ENCODE measurements around the gene C10orf90. TPM values are rescaled to one million over a fixed set of nuclear protein-coding genes. Genes with fewer than 3 reads are reported as not detected.

The C10orf90 gene
- total RNA-seq, 1 experiment from 2014 or later = not detected

DNA sequence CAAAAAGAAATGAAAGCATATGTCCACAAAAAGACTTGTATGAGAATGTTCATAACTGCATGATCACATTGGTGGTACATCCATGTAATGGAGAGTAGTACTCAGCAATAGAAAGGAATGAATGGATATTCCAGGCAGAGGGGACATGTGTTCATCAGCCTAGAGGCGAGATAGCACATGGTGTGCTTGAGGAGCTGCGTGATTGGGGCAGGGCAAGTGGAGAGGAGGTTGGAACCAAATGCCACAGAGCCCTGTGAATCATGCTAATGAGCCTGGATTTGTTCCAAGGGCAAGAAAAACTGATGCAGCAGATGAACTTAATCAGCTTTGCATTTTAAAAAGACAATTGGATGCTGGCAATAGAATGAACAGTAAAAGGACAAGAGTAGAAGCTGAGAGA, 73.3 kb downstream of the C10orf90 start:
- H3K4me2 ChIP-seq (ENCODE audit: insufficient read depth, insufficient read length, low read length) = no peak overlapping the region
- H4K20me1 ChIP-seq (ENCODE audit: control insufficient read depth, insufficient read depth, insufficient read length) = no peaks in the 10 kb centered on the region
- H3K14ac ChIP-seq (ENCODE audit: insufficient read depth, low read length) = no peak overlapping the region
- H4K91ac ChIP-seq (ENCODE audit: insufficient read length, low read depth, low read length) = no peak overlapping the region
- Mint-ChIP-seq H3K27ac (no peak overlapping the region), H3K4me3 (no peak overlapping the region), H3K27me3 (ENCODE audit: low read depth) (no peaks in the 10 kb centered on the region; the same call in 1 of the 2 replicates), H3K36me3 (ENCODE audit: insufficient read depth in 1 of 3, low read depth in 3 of 3) (no peaks in the 10 kb centered on the region; a peak in 1 of 7 replicates), H3K4me1 (peaks cover 19 to 23% of the 10 kb centered on the region in 2 experiments), H3K9me3 (no peaks in the 10 kb centered on the region; a peak in 1 of 5 replicates)
- no peaks in the 10 kb centered on the region for H3K23me2 ChIP-seq (ENCODE audit: insufficient read length, low read depth, low read length, poor library complexity, severe bottlenecking)
- H2BK5ac ChIP-seq (ENCODE audit: insufficient read length, low read length) = no peak overlapping the region
- DNase-seq = no peak
- no peak overlapping the region for H3K27ac ChIP-seq (ENCODE audit: insufficient read length, low read depth, low read length)
- H3K9ac ChIP-seq (ENCODE audit: extremely low read depth, insufficient read length, low read length) = no peak overlapping the region
- H2AK5ac ChIP-seq (ENCODE audit: insufficient read length, low read length) = no peak overlapping the region
- no peak overlapping the region for H2BK20ac ChIP-seq (ENCODE audit: low read depth, low read length, poor library complexity, severe bottlenecking)
- no peaks in the 10 kb centered on the region for H3K79me1 ChIP-seq (ENCODE audit: insufficient read depth, low read depth, low read length, poor library complexity, severe bottlenecking)
- TF ChIP-seq, protein P1, sequence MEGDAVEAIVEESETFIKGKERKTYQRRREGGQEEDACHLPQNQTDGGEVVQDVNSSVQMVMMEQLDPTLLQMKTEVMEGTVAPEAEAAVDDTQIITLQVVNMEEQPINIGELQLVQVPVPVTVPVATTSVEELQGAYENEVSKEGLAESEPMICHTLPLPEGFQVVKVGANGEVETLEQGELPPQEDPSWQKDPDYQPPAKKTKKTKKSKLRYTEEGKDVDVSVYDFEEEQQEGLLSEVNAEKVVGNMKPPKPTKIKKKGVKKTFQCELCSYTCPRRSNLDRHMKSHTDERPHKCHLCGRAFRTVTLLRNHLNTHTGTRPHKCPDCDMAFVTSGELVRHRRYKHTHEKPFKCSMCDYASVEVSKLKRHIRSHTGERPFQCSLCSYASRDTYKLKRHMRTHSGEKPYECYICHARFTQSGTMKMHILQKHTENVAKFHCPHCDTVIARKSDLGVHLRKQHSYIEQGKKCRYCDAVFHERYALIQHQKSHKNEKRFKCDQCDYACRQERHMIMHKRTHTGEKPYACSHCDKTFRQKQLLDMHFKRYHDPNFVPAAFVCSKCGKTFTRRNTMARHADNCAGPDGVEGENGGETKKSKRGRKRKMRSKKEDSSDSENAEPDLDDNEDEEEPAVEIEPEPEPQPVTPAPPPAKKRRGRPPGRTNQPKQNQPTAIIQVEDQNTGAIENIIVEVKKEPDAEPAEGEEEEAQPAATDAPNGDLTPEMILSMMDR (conservative IDR thresholded peaks at IDR 0.05) = no peak
- H3K9me3 ChIP-seq (ENCODE audit: control insufficient read depth, low read depth, low read length) = no peaks in the 10 kb centered on the region
- H4K8ac ChIP-seq (replicated peaks; ENCODE audit: insufficient read length, low read depth, low read length) = no peak overlapping the region
- H3K18ac ChIP-seq (ENCODE audit: insufficient read length, low read depth, low read length) = no peak overlapping the region
- no peaks in the 10 kb centered on the region for H3K27me3 ChIP-seq (ENCODE audit: insufficient read depth, low read length)
- H2AFZ ChIP-seq (ENCODE audit: low read length) = no peak overlapping the region
- no peak overlapping the region for H2BK15ac ChIP-seq (ENCODE audit: low read depth, low read length)
- H2BK120ac ChIP-seq (ENCODE audit: low read depth, low read length, poor library complexity, severe bottlenecking) = no peak overlapping the region
- no peak overlapping the region for H3K23ac ChIP-seq (ENCODE audit: insufficient read length, low read depth, low read length)
- peaks cover 4% of the 10 kb centered on the region; the same call in 1 of the 2 replicates for H3K4me1 ChIP-seq (ENCODE audit: insufficient read depth, low read length)
- H3K4ac ChIP-seq (ENCODE audit: low read depth, low read length) = no peak overlapping the region
- no peaks in the 10 kb centered on the region for H3K79me2 ChIP-seq (ENCODE audit: insufficient read depth, low read length)
- H3K56ac ChIP-seq (ENCODE audit: insufficient read length, low read depth, low read length) = no peak overlapping the region
- H3T11ph ChIP-seq (ENCODE audit: low read length) = no peak overlapping the region
- no peak overlapping the region for H2BK12ac ChIP-seq (ENCODE audit: insufficient read length, low read depth, low read length)
- H4K5ac ChIP-seq (ENCODE audit: insufficient read length, low read depth, low read length) = no peak overlapping the region
- no CpG with 5 or more reads among the region's 2 CpGs for WGBS (ENCODE audit: extremely low coverage, insufficient read length, low lambda C conversion rate)

Measured in H9 (cell line).